IMR-90 (cell line): ENCODE results near the gene FOXO1. TPM values are rescaled to one million over a fixed set of nuclear protein-coding genes. Genes with fewer than 3 reads are reported as not detected.

Experiments
- ATAC-seq: fragments of 200-7000 bp; cut with Tn5 transposase; 2 replicates; pipeline ENCODE4 v1.9.1; 2020; ENCODE audit warnings: low read depth, mild to moderate bottlenecking, moderate library complexity
- BruUV-seq: library from RNA; stranded (reverse); fragments of 400-500 nt; replicated peaks from 2 replicates; lab custom pipeline; 2021; lab: Mats Ljungman, UMichigan
- CTCF ChIA-PET: fragments of 300-600 bp; formaldehyde crosslinking; extraction: SDS; loops from one replicate; lab custom pipeline; 2021; ENCODE audit warnings: antibody characterized with exemption; lab: Yijun Ruan, JAX
- POLR2A ChIA-PET: fragments of 300-600 bp; sonication (Branson Sonifier 250); formaldehyde crosslinking; loops from one replicate; lab custom pipeline; 2022; ENCODE audit warnings: antibody characterized with exemption; ENCODE audit not compliant: unreplicated experiment; lab: Charles Lee
- DNase-seq: peaks from one replicate; pipeline ENCODE4 v3.0.0; 2013
- H2AFZ ChIP-seq: replicated peaks from 2 replicates; pipeline ENCODE3; 2013; ENCODE audit warnings: low read length, mild to moderate bottlenecking; ENCODE audit not compliant: poor library complexity
- H2AK5ac ChIP-seq: 2 replicates; pipeline ENCODE4 v1.6.1; 2013; ENCODE audit warnings: low read depth, low read length, inconsistent platforms
- H2AK9ac ChIP-seq: replicated peaks from 2 replicates; pipeline ENCODE3; 2013; ENCODE audit warnings: mild to moderate bottlenecking, low read depth, low read length, moderate library complexity; ENCODE audit not compliant: poor library complexity
- H2BK120ac ChIP-seq: 2 replicates; pipeline ENCODE4 v1.6.1; 2013; ENCODE audit warnings: low read depth, low read length, inconsistent platforms
- H2BK15ac ChIP-seq: 3 replicates; pipeline ENCODE4 v1.6.1; 2013; ENCODE audit warnings: low read depth, low read length, inconsistent platforms
- H2BK20ac ChIP-seq: 2 replicates; pipeline ENCODE4 v1.6.1; 2013; ENCODE audit warnings: low read depth, mild to moderate bottlenecking, inconsistent platforms, low read length, moderate library complexity
- H2BK5ac ChIP-seq: 2 replicates; pipeline ENCODE4 v1.6.1; 2013; ENCODE audit warnings: mild to moderate bottlenecking, low read depth, low read length, inconsistent platforms; ENCODE audit not compliant: poor library complexity, severe bottlenecking
- H3K14ac ChIP-seq: replicated peaks from 2 replicates; pipeline ENCODE4 v1.6.1; 2013; ENCODE audit warnings: low read depth, low read length, inconsistent platforms
- H3K18ac ChIP-seq: 2 replicates; pipeline ENCODE4 v1.6.1; 2013; ENCODE audit warnings: low read depth, low read length, control low read depth
- H3K23ac ChIP-seq: 2 replicates; pipeline ENCODE4 v1.6.1; 2013; ENCODE audit warnings: low read depth, low read length, inconsistent platforms
- H3K27ac ChIP-seq: 2 replicates; pipeline ENCODE4 v1.5.1; 2013; ENCODE audit warnings: mild to moderate bottlenecking, control low read depth, low read length; ENCODE audit not compliant: insufficient read depth
- H3K27me3 ChIP-seq: 2 replicates; pipeline ENCODE4 v1.6.1; 2013; ENCODE audit warnings: low read length; ENCODE audit not compliant: control insufficient read depth, insufficient read depth
- H3K36me3 ChIP-seq: 2 replicates; pipeline ENCODE4 v1.6.1; 2013; ENCODE audit warnings: low read length, mixed read lengths; ENCODE audit not compliant: control insufficient read depth, insufficient read depth
- H3K4ac ChIP-seq: 2 replicates; pipeline ENCODE4 v1.6.1; 2013; ENCODE audit warnings: low read depth, low read length, inconsistent platforms
- H3K4me1 ChIP-seq: 2 replicates; pipeline ENCODE4 v1.6.1; 2013; ENCODE audit warnings: low read length, mixed read lengths; ENCODE audit not compliant: control insufficient read depth, insufficient read depth
- H3K4me2 ChIP-seq: 2 replicates; pipeline ENCODE4 v1.6.1; 2013; ENCODE audit warnings: low read depth, mild to moderate bottlenecking, control low read depth, low read length, moderate library complexity
- H3K4me3 ChIP-seq: 2 replicates; pipeline ENCODE4 v1.5.1; 2013; ENCODE audit warnings: low read depth, mild to moderate bottlenecking, control low read depth, low read length, moderate library complexity; ENCODE audit not compliant: insufficient read depth
- H3K56ac ChIP-seq: 2 replicates; pipeline ENCODE4 v1.6.1; 2013; ENCODE audit warnings: low read length, inconsistent platforms; ENCODE audit not compliant: insufficient read depth; ENCODE audit errors: extremely low read depth
- H3K79me1 ChIP-seq, 2 experiments: 2 replicates each; pipeline ENCODE4 v1.6.1; 2013; ENCODE audit warnings: low read length in 2 of 2, inconsistent platforms in 1 of 2, low read depth in 1 of 2
- H3K9ac ChIP-seq: 2 replicates; pipeline ENCODE4 v1.6.1; 2013; ENCODE audit warnings: low read depth, low read length, control low read depth
- H3K9me1 ChIP-seq: 2 replicates; pipeline ENCODE4 v1.6.1; 2013; ENCODE audit warnings: low read length, inconsistent platforms; ENCODE audit not compliant: insufficient read depth
- H3K9me3 ChIP-seq: 2 replicates; pipeline ENCODE4 v1.6.1; 2013; ENCODE audit warnings: low read length; ENCODE audit not compliant: control insufficient read depth, insufficient read depth
- H4K20me1 ChIP-seq: 2 replicates; pipeline ENCODE4 v1.6.1; 2013; ENCODE audit warnings: low read length, inconsistent platforms; ENCODE audit not compliant: insufficient read depth
- H4K5ac ChIP-seq: 2 replicates; pipeline ENCODE4 v1.6.1; 2013; ENCODE audit warnings: mild to moderate bottlenecking, low read depth, low read length, control low read depth
- H4K8ac ChIP-seq, 2 experiments: 2 replicates each; pipeline ENCODE4 v1.6.1; 2013; ENCODE audit warnings: low read depth in 2 of 2, low read length in 2 of 2, control low read depth in 1 of 2, inconsistent platforms in 1 of 2
- H4K91ac ChIP-seq: 2 replicates; pipeline ENCODE4 v1.6.1; 2013; ENCODE audit warnings: low read depth, low read length, inconsistent platforms; ENCODE audit not compliant: insufficient read depth
- BHLHE40 ChIP-seq: fragments of 150-350 bp; IDR thresholded peaks from 2 replicates; pipeline ENCODE4 v1.6.1; 2016; ENCODE audit warnings: mild to moderate bottlenecking, low read depth, low read length
- CEBPB ChIP-seq: IDR thresholded peaks from 2 replicates; pipeline ENCODE4 v1.6.1; 2012; ENCODE audit warnings: low read depth, low read length, improper control_type of control experiment
- CHD1 ChIP-seq: IDR thresholded peaks from 2 replicates; pipeline ENCODE4 v1.6.1; 2012; ENCODE audit warnings: low read depth, low read length, improper control_type of control experiment
- CTCF ChIP-seq: conservative IDR thresholded peaks from 2 replicates; pipeline ENCODE4 v1.5.1; 2012; ENCODE audit warnings: mild to moderate bottlenecking, low read depth, low read length, improper control_type of control experiment
- FOS ChIP-seq: fragments of 150-350 bp; IDR thresholded peaks from 2 replicates; pipeline ENCODE4 v1.6.1; 2016; ENCODE audit warnings: low read depth, low read length
- MAFK ChIP-seq: IDR thresholded peaks from 2 replicates; pipeline ENCODE4 v1.6.1; 2012; ENCODE audit warnings: low read depth, low read length, improper control_type of control experiment
- MAZ ChIP-seq: IDR thresholded peaks from 2 replicates; pipeline ENCODE4 v1.6.1; 2012; ENCODE audit warnings: low read depth, mild to moderate bottlenecking, low read length, improper control_type of control experiment, moderate library complexity, borderline replicate concordance
- MXI1 ChIP-seq: IDR thresholded peaks from 2 replicates; pipeline ENCODE4 v1.6.1; 2012; ENCODE audit warnings: low read depth, mild to moderate bottlenecking, low read length, moderate library complexity, borderline replicate concordance
- NFE2L2 ChIP-seq: fragments of 150-350 bp; IDR thresholded peaks from 2 replicates; pipeline ENCODE4 v1.6.1; 2016; ENCODE audit warnings: low read depth, mild to moderate bottlenecking, low read length
- POLR2A ChIP-seq: IDR thresholded peaks from 2 replicates; pipeline ENCODE4 v1.6.1; 2012; ENCODE audit warnings: mild to moderate bottlenecking, low read depth, low read length
- RAD21 ChIP-seq: IDR thresholded peaks from 2 replicates; pipeline ENCODE4 v1.6.1; 2012; ENCODE audit warnings: low read length, improper control_type of control experiment
- RCOR1 ChIP-seq: IDR thresholded peaks from 2 replicates; pipeline ENCODE4 v1.6.1; 2012; ENCODE audit warnings: mild to moderate bottlenecking, low read length, improper control_type of control experiment; ENCODE audit not compliant: insufficient replicate concordance
- RFX5 ChIP-seq: IDR thresholded peaks from 2 replicates; pipeline ENCODE4 v1.8.0; 2012; ENCODE audit warnings: low read depth, mild to moderate bottlenecking, low read length, moderate library complexity
- SMC3 ChIP-seq: fragments of 150-350 bp; IDR thresholded peaks from 2 replicates; pipeline ENCODE4 v1.6.1; 2016; ENCODE audit warnings: low read depth, mild to moderate bottlenecking, antibody characterized with exemption, low read length, moderate library complexity
- USF2 ChIP-seq: fragments of 150-350 bp; IDR thresholded peaks from 2 replicates; pipeline ENCODE4 v1.6.1; 2017; ENCODE audit warnings: mild to moderate bottlenecking, antibody characterized with exemption, low read length, low read depth
- WGBS, 2 experiments: methylation state at CpG; one replicate each; pipeline versions ENCODE4 v1.1.5 to v1.1.7; 2013; ENCODE audit warnings: missing lambda C conversion rate in 2 of 2; ENCODE audit not compliant: insufficient read length in 1 of 2; ENCODE audit errors: extremely low coverage in 2 of 2; 5-methylcytosine and 5-hydroxymethylcytosine counted together
- dilution Hi-C: fragments of 300-500 bp; cut with HindIII; formaldehyde crosslinking; loops from one replicate; pipeline ENCODE4 v1.14.3; 2018; ENCODE audit warnings: low sequenced_read_pairs; ENCODE audit not compliant: unreplicated experiment
- in situ Hi-C: fragments of 300-500 bp; cut with MboI; formaldehyde crosslinking; loops from 3 replicates; pipeline ENCODE4 v1.14.3; 2019; ENCODE audit warnings: low sequenced_read_pairs, inconsistent platforms, mixed read lengths
- intact Hi-C: fragments of 100-400 bp; cut with micrococcal nuclease; formaldehyde crosslinking; loops from 2 replicates; pipeline ENCODE4 v1.10.0; 2022
- polyA plus RNA-seq, 3 experiments: library from polyadenylated mRNA; depleted of rRNA; stranded (reverse); fragments of >200 nt; gene quantifications; 2 replicates each; pipeline ENCODE4 v1.2.3, GENCODE V29; 2012; ENCODE audit warnings: low replicate concordance in 1 of 3
- total RNA-seq: library from RNA; depleted of rRNA; stranded (reverse); fragments of >200 nt; gene quantifications from 2 replicates; pipeline ENCODE4 v1.2.3, GENCODE V29; 2012
- TF ChIP-seq, protein P1 (sequence below): fragments of 150-350 bp; IDR thresholded peaks from 2 replicates; pipeline ENCODE4 v1.6.1; 2016; ENCODE audit warnings: low read depth, mild to moderate bottlenecking, low read length, moderate library complexity, borderline replicate concordance

Gene FOXO1
- total and polyA plus RNA-seq, 2 of the 4 experiments (the other 2 are of a cell fraction), result 0.12 to 0.18 TPM

DNA sequence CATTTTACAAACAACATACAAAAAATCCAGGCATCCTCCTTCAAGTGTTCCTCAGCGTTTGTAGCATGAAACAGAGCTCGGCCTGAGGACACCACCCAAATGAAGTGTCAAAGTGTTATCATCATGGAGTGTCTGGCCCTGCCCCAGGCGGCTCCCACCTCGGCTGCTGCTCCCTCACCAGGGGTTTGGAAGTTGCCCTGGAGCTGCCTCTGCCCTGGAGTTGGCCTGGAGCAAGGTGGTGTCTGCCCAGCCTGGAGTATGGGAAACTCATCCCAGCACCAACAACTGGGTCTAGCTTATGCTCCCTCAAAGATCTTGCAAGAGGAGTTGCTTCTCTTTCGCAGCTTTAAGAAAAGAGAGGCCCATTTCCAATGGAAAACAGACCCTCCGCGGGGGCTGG lies 120.4 kb downstream of the FOXO1 start:
- DNase-seq (no peak), ATAC-seq (no peak)
- no peaks in the 10 kb centered on the region for H3K36me3 ChIP-seq
- ChIA-PET CTCF (no interaction called here), POLR2A (no interaction called here)
- H2BK120ac ChIP-seq, result no peak overlapping the region
- no peak overlapping the region for H3K18ac ChIP-seq
- no peaks in the 10 kb centered on the region for H3K79me1 ChIP-seq
- intact Hi-C loops (no loop called here), dilution Hi-C loops (no loop called here), in situ Hi-C loops (no loop called here)
- H2BK20ac ChIP-seq, result no peak overlapping the region
- H3K23ac ChIP-seq, result no peak overlapping the region
- H3K56ac ChIP-seq, result no peak overlapping the region
- H2AK5ac ChIP-seq, result no peak overlapping the region
- H2BK5ac ChIP-seq, result no peak overlapping the region
- no peaks in the 10 kb centered on the region for H4K20me1 ChIP-seq
- H3K4me1 ChIP-seq, result no peaks in the 10 kb centered on the region
- 67% methylated on average over 1 of the region's 7 CpGs; no CpG with 5 or more reads in 1 of the 2 experiments for WGBS, 2 experiments
- no peak overlapping the region for H2BK15ac ChIP-seq
- H2AK9ac ChIP-seq, result no peak overlapping the region
- BruUV-seq, result no TSS peak
- H3K4ac ChIP-seq, result no peak overlapping the region
- no peak overlapping the region for H4K91ac ChIP-seq
- TF ChIP-seq RAD21, result no peak
- no peak for TF ChIP-seq RCOR1
- no peak for TF ChIP-seq MAZ
- TF ChIP-seq RFX5, result no peak
- TF ChIP-seq FOS, result no peak
- TF ChIP-seq MAFK, result no peak
- TF ChIP-seq CTCF, result no peak
- no peak for TF ChIP-seq MXI1
- no peak for TF ChIP-seq BHLHE40
- TF ChIP-seq, protein P1, sequence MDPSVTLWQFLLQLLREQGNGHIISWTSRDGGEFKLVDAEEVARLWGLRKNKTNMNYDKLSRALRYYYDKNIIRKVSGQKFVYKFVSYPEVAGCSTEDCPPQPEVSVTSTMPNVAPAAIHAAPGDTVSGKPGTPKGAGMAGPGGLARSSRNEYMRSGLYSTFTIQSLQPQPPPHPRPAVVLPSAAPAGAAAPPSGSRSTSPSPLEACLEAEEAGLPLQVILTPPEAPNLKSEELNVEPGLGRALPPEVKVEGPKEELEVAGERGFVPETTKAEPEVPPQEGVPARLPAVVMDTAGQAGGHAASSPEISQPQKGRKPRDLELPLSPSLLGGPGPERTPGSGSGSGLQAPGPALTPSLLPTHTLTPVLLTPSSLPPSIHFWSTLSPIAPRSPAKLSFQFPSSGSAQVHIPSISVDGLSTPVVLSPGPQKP, result no peak
- TF ChIP-seq SMC3, result no peak
- no peak for TF ChIP-seq CHD1
- no peak for TF ChIP-seq POLR2A
- no peak for TF ChIP-seq CEBPB
- no peak for TF ChIP-seq USF2
- TF ChIP-seq NFE2L2, result no peak
- H4K5ac ChIP-seq, result no peak overlapping the region
- no peak overlapping the region for H3K4me3 ChIP-seq
- H3K14ac ChIP-seq, result no peak overlapping the region
- H3K4me2 ChIP-seq, result no peak overlapping the region
- H3K27me3 ChIP-seq, result no peaks in the 10 kb centered on the region
- no peaks in the 10 kb centered on the region for H3K9me1 ChIP-seq
- H2AFZ ChIP-seq, result no peak overlapping the region
- no peaks in the 10 kb centered on the region for H3K9me3 ChIP-seq
- no peak overlapping the region for H3K9ac ChIP-seq
- H3K27ac ChIP-seq, result no peak overlapping the region
- no peak overlapping the region for H4K8ac ChIP-seq
